GM19395 (cell line): Measurements from ENCODE around the gene AFAP1.
"Not testable (repeated sequence)": the region's sequence is repeated elsewhere in the genome, so short reads cannot be mapped to it uniquely, and the experiment has no call there.

Experiments used
- ATAC-seq: cut with Tn5 transposase; IDR thresholded peaks from one replicate; pipeline ENCODE4 v1.9.1; 2021; ENCODE audit warnings: mild to moderate bottlenecking, moderate library complexity; ENCODE audit not compliant: unreplicated experiment

AFAP1 gene

GRCh38 chr4:7950301-7951092 lies 10.8 kb upstream of the AFAP1 start:
- ATAC-seq = no peak

- ATAC-seq = no peak
Observed at GRCh38 chr4:7949759-7950158, 10.1 kb upstream of the AFAP1 start.

GRCh38 chr4:7947927-7948326 lies 8.3 kb upstream of the AFAP1 start:
- ATAC-seq = no peak

- no peak for ATAC-seq
Observed at GRCh38 chr4:7945709-7946380, 6.2 kb upstream of the AFAP1 start.

GRCh38 chr4:7944599-7945220 lies 5.0 kb upstream of the AFAP1 start:
- ATAC-seq = no peak

GRCh38 chr4:7943688-7944087 lies 4.0 kb upstream of the AFAP1 start:
- not testable (repeated sequence) for ATAC-seq

GRCh38 chr4:7943211-7943610 lies 3.5 kb upstream of the AFAP1 start:
- no peak for ATAC-seq

GRCh38 chr4:7941965-7942496 lies 2.4 kb upstream of the AFAP1 start:
- ATAC-seq = no peak

GRCh38 chr4:7941111-7941964 lies 1.7 kb upstream of the AFAP1 start:
- ATAC-seq = no peak

GRCh38 chr4:7938609-7939376 lies 868 bp downstream of the AFAP1 start:
- ATAC-seq = no peak

- no peak for ATAC-seq
Observed at GRCh38 chr4:7938266-7938608, 1.4 kb downstream of the AFAP1 start.

- ATAC-seq = no peak
Observed at GRCh38 chr4:7937006-7937405, 2.7 kb downstream of the AFAP1 start.

GRCh38 chr4:7933651-7934510 lies 5.8 kb downstream of the AFAP1 start:
- ATAC-seq = no peak

- no peak for ATAC-seq
Observed at GRCh38 chr4:7932287-7932686, 7.4 kb downstream of the AFAP1 start.

- ATAC-seq = no peak
Observed at GRCh38 chr4:7929118-7929951, 10.3 kb downstream of the AFAP1 start.

- ATAC-seq = no peak
Observed at GRCh38 chr4:7928711-7929110, 10.9 kb downstream of the AFAP1 start.

- ATAC-seq = no peak
Observed at GRCh38 chr4:7926822-7927221, 12.8 kb downstream of the AFAP1 start.

- ATAC-seq = no peak
Observed at GRCh38 chr4:7924570-7924969, 15.1 kb downstream of the AFAP1 start.
